WTC11 (cell line): Measurements from ENCODE around the gene PIGS. TPM values are rescaled to one million over a fixed set of nuclear protein-coding genes. Genes with fewer than 3 reads are reported as not detected.

Experiments
- ATAC-seq: fragments of 200-7000 bp; cut with Tn5 transposase; 2 replicates; pipeline ENCODE4 v1.10.0; 2021; ENCODE audit warnings: mild to moderate bottlenecking, moderate library complexity
- CTCF ChIA-PET: fragments of 300-600 bp; sonication (Branson Sonifier 250); formaldehyde crosslinking; loops from one replicate; lab custom pipeline; 2021; ENCODE audit warnings: antibody characterized with exemption; lab: Charles Lee
- POLR2A ChIA-PET: fragments of 350-600 bp; sonication (Branson Sonifier 250); formaldehyde crosslinking; loops from one replicate; lab custom pipeline; 2021; ENCODE audit warnings: antibody characterized with exemption; lab: Charles Lee
- DNase-seq: peaks from one replicate; pipeline ENCODE4 v3.0.0; 2021; ENCODE audit warnings: low spot score
- H3K27ac Mint-ChIP-seq: 2 replicates; pipeline ENCODE4 v1.8.0; 2021; ENCODE audit warnings: mixed read lengths
- H3K27me3 Mint-ChIP-seq: 2 replicates; pipeline ENCODE4 v1.8.0; 2021; ENCODE audit warnings: low read depth, mild to moderate bottlenecking, moderate library complexity, mixed read lengths
- H3K36me3 Mint-ChIP-seq: 2 replicates; pipeline ENCODE4 v1.8.0; 2021; ENCODE audit warnings: mixed read lengths
- H3K4me1 Mint-ChIP-seq: 2 replicates; pipeline ENCODE4 v1.8.0; 2022; ENCODE audit warnings: mixed read lengths
- H3K4me3 Mint-ChIP-seq: 2 replicates; pipeline ENCODE4 v1.8.0; 2021; ENCODE audit warnings: mild to moderate bottlenecking, moderate library complexity, mixed read lengths
- H3K9me3 Mint-ChIP-seq: 2 replicates; pipeline ENCODE4 v1.8.0; 2021; ENCODE audit warnings: mixed read lengths
- ATF1 ChIP-seq: sonication (generic); formaldehyde crosslinking; IDR thresholded peaks from 2 replicates; pipeline ENCODE4 v1.8.1; 2023; ENCODE audit warnings: mild to moderate bottlenecking, moderate library complexity, missing genetic modification reagents
- CREM ChIP-seq: sonication (generic); formaldehyde crosslinking; IDR thresholded peaks from 2 replicates; pipeline ENCODE4 v1.8.1; 2022; ENCODE audit warnings: mild to moderate bottlenecking, missing genetic modification reagents, moderate library complexity
- CTCF ChIP-seq: fragments of 200-600 bp; IDR thresholded peaks from 2 replicates; pipeline ENCODE4 v1.8.0; 2022; ENCODE audit warnings: antibody characterized with exemption
- E2F1 ChIP-seq: sonication (generic); formaldehyde crosslinking; IDR thresholded peaks from 2 replicates; pipeline ENCODE4 v1.8.0; 2022; ENCODE audit warnings: mild to moderate bottlenecking, missing genetic modification reagents
- ELF4 ChIP-seq: sonication (generic); formaldehyde crosslinking; IDR thresholded peaks from 2 replicates; pipeline ENCODE4 v1.8.1; 2022; ENCODE audit warnings: low read depth, mild to moderate bottlenecking, moderate library complexity, missing genetic modification reagents
- ERG ChIP-seq: fragments of 250-450 bp; sonication (Bioruptor Pico); IDR thresholded peaks from 2 replicates; pipeline ENCODE4 v1.8.0; 2021; ENCODE audit warnings: mild to moderate bottlenecking
- FOXP1 ChIP-seq: sonication (generic); formaldehyde crosslinking; IDR thresholded peaks from 2 replicates; pipeline ENCODE4 v1.8.0; 2022; ENCODE audit warnings: missing genetic modification reagents, mild to moderate bottlenecking, moderate library complexity, borderline replicate concordance
- FOXP4 ChIP-seq: sonication (generic); formaldehyde crosslinking; IDR thresholded peaks from 2 replicates; pipeline ENCODE4 v1.8.0; 2022; ENCODE audit warnings: mild to moderate bottlenecking, missing genetic modification reagents
- GTF2I ChIP-seq: fragments of 250-450 bp; sonication (Bioruptor Pico); conservative IDR thresholded peaks from 2 replicates; pipeline ENCODE4 v1.4.0; 2021; ENCODE audit warnings: mild to moderate bottlenecking
- HMGA2 ChIP-seq: fragments of 250-450 bp; sonication (Bioruptor Pico); IDR thresholded peaks from 2 replicates; pipeline ENCODE4 v1.4.0; 2021; ENCODE audit warnings: mild to moderate bottlenecking, moderate library complexity
- IRF1 ChIP-seq: sonication (generic); formaldehyde crosslinking; IDR thresholded peaks from 2 replicates; pipeline ENCODE4 v1.8.0; 2023; ENCODE audit warnings: missing genetic modification reagents
- KAT7 ChIP-seq: sonication (generic); formaldehyde crosslinking; IDR thresholded peaks from 2 replicates; pipeline ENCODE4 v1.8.1; 2023; ENCODE audit warnings: missing genetic modification reagents, mild to moderate bottlenecking, borderline replicate concordance
- MLX ChIP-seq: sonication (generic); formaldehyde crosslinking; IDR thresholded peaks from 2 replicates; pipeline ENCODE4 v1.8.1; 2023; ENCODE audit warnings: mild to moderate bottlenecking, missing genetic modification reagents, moderate library complexity
- MYBL2 ChIP-seq: sonication (generic); formaldehyde crosslinking; IDR thresholded peaks from 2 replicates; pipeline ENCODE4 v1.8.1; 2023; ENCODE audit warnings: mild to moderate bottlenecking, moderate library complexity, missing genetic modification reagents
- NR2C2 ChIP-seq: sonication (generic); formaldehyde crosslinking; IDR thresholded peaks from 2 replicates; pipeline ENCODE4 v1.8.0; 2022; ENCODE audit warnings: mild to moderate bottlenecking, missing genetic modification reagents
- RORB ChIP-seq: fragments of 250-450 bp; sonication (Bioruptor Pico); IDR thresholded peaks from 2 replicates; pipeline ENCODE4 v1.9.0; 2021; ENCODE audit warnings: mild to moderate bottlenecking
- SMAD3 ChIP-seq: sonication (generic); formaldehyde crosslinking; IDR thresholded peaks from 2 replicates; pipeline ENCODE4 v1.8.0; 2022; ENCODE audit warnings: missing genetic modification reagents, mild to moderate bottlenecking, borderline replicate concordance
- SOX15 ChIP-seq: fragments of 250-450 bp; sonication (Bioruptor Pico); IDR thresholded peaks from 2 replicates; pipeline ENCODE4 v1.9.0; 2021; ENCODE audit warnings: mild to moderate bottlenecking
- ZBTB43 ChIP-seq: sonication (generic); formaldehyde crosslinking; IDR thresholded peaks from 2 replicates; pipeline ENCODE4 v1.8.1; 2023; ENCODE audit warnings: mild to moderate bottlenecking, missing genetic modification reagents
- ZNF396 ChIP-seq: fragments of 250-450 bp; sonication (Bioruptor Pico); IDR thresholded peaks from 2 replicates; pipeline ENCODE4 v1.8.0; 2021; ENCODE audit warnings: mild to moderate bottlenecking, moderate library complexity, borderline replicate concordance
- ZNF423 ChIP-seq: fragments of 250-450 bp; sonication (Bioruptor Pico); IDR thresholded peaks from 2 replicates; pipeline ENCODE4 v2.1.2; 2022; ENCODE audit warnings: mild to moderate bottlenecking, moderate library complexity
- total RNA-seq: library from RNA; stranded (reverse); gene quantifications from 3 replicates; pipeline ENCODE4 v1.2.3, GENCODE V29; 2021

Gene PIGS
- total RNA-seq, 1 experiment from 2014 or later, result 50.6 TPM

GRCh38 chr17:28521311-28522085 lies 49.8 kb downstream of the PIGS start:
- CTCF ChIA-PET, result interaction anchor here (0.6 to 1.9 kb wide), 8 partner anchors 14 to 764 kb away, joined by 3 to 9 read pairs (median 4); no protein-coding TSS in a partner anchor
- H3K9me3 Mint-ChIP-seq, result peaks cover 4% of the 10 kb centered on the region; the same call in 1 of the 2 replicates
- peak; percentile 43 for DNase-seq
- H3K27me3 Mint-ChIP-seq, result peaks cover 3% of the 10 kb centered on the region
- no peak overlapping the region for H3K27ac Mint-ChIP-seq
- H3K36me3 Mint-ChIP-seq, result no peaks in the 10 kb centered on the region
- ATAC-seq, result peak; percentile 78
- POLR2A ChIA-PET, result no interaction called here
- no peak overlapping the region for H3K4me3 Mint-ChIP-seq
- H3K4me1 Mint-ChIP-seq, result peaks cover 3% of the 10 kb centered on the region
- TF ChIP-seq SMAD3 (CRISPR knock-in tag) (no peak), ELF4 (CRISPR knock-in tag) (no peak), NR2C2 (no peak)

GRCh38 chr17:28520687-28521086 lies 50.6 kb downstream of the PIGS start:
- Mint-ChIP-seq H3K9me3 (peaks cover 12% of the 10 kb centered on the region), H3K4me3 (no peak overlapping the region), H3K27ac (no peak overlapping the region), H3K36me3 (no peaks in the 10 kb centered on the region), H3K4me1 (peaks cover 3% of the 10 kb centered on the region), H3K27me3 (peaks cover 7% of the 10 kb centered on the region)
- no peak for DNase-seq
- CTCF ChIA-PET, result interaction anchor here (0.7 to 1.9 kb wide), 8 partner anchors 15 to 763 kb away, joined by 3 to 9 read pairs (median 4); no protein-coding TSS in a partner anchor
- no peak for ATAC-seq
- TF ChIP-seq KAT7 (CRISPR knock-in tag), result no peak
- no peak for TF ChIP-seq SOX15
- TF ChIP-seq CREM (CRISPR knock-in tag), result no peak
- no peak for TF ChIP-seq E2F1
- TF ChIP-seq MYBL2, result no peak
- TF ChIP-seq IRF1 (CRISPR knock-in tag), result no peak
- no peak for TF ChIP-seq ERG (CRISPR knock-in tag)
- no peak for TF ChIP-seq RORB
- TF ChIP-seq HMGA2 (CRISPR knock-in tag), result no peak
- no peak for TF ChIP-seq MLX
- no peak for TF ChIP-seq ZBTB43 (CRISPR knock-in tag)
- TF ChIP-seq SMAD3 (CRISPR knock-in tag), result no peak
- TF ChIP-seq ZNF423 (CRISPR knock-in tag), result no peak
- POLR2A ChIA-PET, result no interaction called here

GRCh38 chr17:28519236-28519635 lies 52.1 kb downstream of the PIGS start:
- DNase-seq (no peak), ATAC-seq (no peak)
- ChIA-PET POLR2A (no interaction called here), CTCF (interaction anchor here (0.8 kb wide), 1 partner anchor 24 kb away, joined by 3 read pairs; no protein-coding TSS in a partner anchor)
- TF ChIP-seq CTCF, result no peak
- TF ChIP-seq GTF2I (CRISPR knock-in tag), result no peak
- no peak for TF ChIP-seq ATF1
- TF ChIP-seq FOXP4 (CRISPR knock-in tag), result no peak
- TF ChIP-seq FOXP1 (CRISPR knock-in tag), result no peak
- TF ChIP-seq ZNF396 (CRISPR knock-in tag), result no peak
- no peak overlapping the region for H3K27ac Mint-ChIP-seq
- H3K4me3 Mint-ChIP-seq, result no peak overlapping the region
- H3K4me1 Mint-ChIP-seq, result peaks cover 3% of the 10 kb centered on the region
- H3K27me3 Mint-ChIP-seq, result peaks cover 7% of the 10 kb centered on the region
- no peaks in the 10 kb centered on the region for H3K36me3 Mint-ChIP-seq
- H3K9me3 Mint-ChIP-seq, result peaks cover 18% of the 10 kb centered on the region
